Subcutaneous abdominal adipose tissue (tissue), 5 donors: ENCODE data around the gene ENPP7.

ENCODE experiments used
- H3K27ac ChIP-seq: one replicate; pipeline ENCODE4 v1.7.0; 2013; ENCODE audit warnings: low read depth, mild to moderate bottlenecking, inconsistent platforms, low read length, moderate library complexity
- H3K27me3 ChIP-seq, 5 donors: one replicate each; pipeline ENCODE4 v1.7.0; 2013; ENCODE audit warnings: low read length in 5 of 5, inconsistent platforms in 1 of 5; ENCODE audit not compliant: control insufficient read depth in 5 of 5, insufficient read depth in 4 of 5
- H3K36me3 ChIP-seq, 5 donors: one replicate each; pipeline ENCODE4 v1.7.0; 2013; ENCODE audit warnings: low read length in 5 of 5; ENCODE audit not compliant: control insufficient read depth in 5 of 5, insufficient read depth in 5 of 5
- H3K4me1 ChIP-seq, 5 donors: one replicate each; pipeline ENCODE4 v1.7.0; 2013; ENCODE audit warnings: low read length in 5 of 5, mild to moderate bottlenecking in 3 of 5, moderate library complexity in 1 of 5; ENCODE audit not compliant: control insufficient read depth in 5 of 5, insufficient read depth in 5 of 5
- H3K4me3 ChIP-seq, 5 donors: one replicate each; pipeline ENCODE4 v1.7.0; 2013; ENCODE audit warnings: low read length in 5 of 5, low read depth in 1 of 5
- H3K9ac ChIP-seq, 5 donors: one replicate each; pipeline ENCODE4 v1.7.0; 2013; ENCODE audit warnings: low read length in 5 of 5, mild to moderate bottlenecking in 4 of 5, moderate library complexity in 3 of 5
- H3K9me3 ChIP-seq, 5 donors: one replicate each; pipeline ENCODE4 v1.7.0; 2013; ENCODE audit warnings: low read length in 5 of 5; ENCODE audit not compliant: control insufficient read depth in 5 of 5
- donor health status: healthy.
- donor health status: healthy.
- donor health status: healthy.
- donor health status: healthy.
- donor health status: healthy.

The ENPP7 gene

GRCh38 chr17:79730769-79731483 lies at the start of gene ENPP7:
Gene ENPP7, plus strand, starts transcription at chr17:79730943. Its CDS starts 197 bp downstream, at chr17:79731140.
- no peaks in the 10 kb centered on the region for H3K9me3 ChIP-seq
- no peak within 1 kb of the TSS for H3K4me3 ChIP-seq
- H3K9ac ChIP-seq: no peak within 1 kb of the TSS
- H3K27ac ChIP-seq: no peak within 1 kb of the TSS
- peaks cover 0 to 29% (median 22%) of the 10 kb centered on the region in 5 donors for H3K4me1 ChIP-seq
- no peaks in the 10 kb centered on the region for H3K27me3 ChIP-seq
- no peaks in the 10 kb centered on the region for H3K36me3 ChIP-seq

- H3K9ac ChIP-seq: no peak overlapping the region
- H3K9me3 ChIP-seq: no peaks in the 10 kb centered on the region
- no peaks in the 10 kb centered on the region for H3K4me1 ChIP-seq
- H3K27ac ChIP-seq: no peak overlapping the region
- peaks cover 26 to 49% (median 47%) of the 10 kb centered on the region in 5 donors for H3K27me3 ChIP-seq
- H3K4me3 ChIP-seq: no peak overlapping the region
- H3K36me3 ChIP-seq: no peaks in the 10 kb centered on the region
Measured at GRCh38 chr17:79681101-79681621, 49.6 kb upstream of the ENPP7 start.

GRCh38 chr17:79681628-79682261 lies 49.0 kb upstream of the ENPP7 start:
- no peak overlapping the region for H3K27ac ChIP-seq
- H3K36me3 ChIP-seq: no peaks in the 10 kb centered on the region
- no peaks in the 10 kb centered on the region for H3K9me3 ChIP-seq
- H3K27me3 ChIP-seq: peaks cover 32 to 55% (median 52%) of the 10 kb centered on the region in 5 donors
- H3K4me1 ChIP-seq: no peaks in the 10 kb centered on the region
- no peak overlapping the region for H3K9ac ChIP-seq
- H3K4me3 ChIP-seq: no peak overlapping the region

- H3K27me3 ChIP-seq: peaks cover 32 to 58% (median 53%) of the 10 kb centered on the region in 5 donors
Measured at GRCh38 chr17:79683365-79683764, 47.4 kb upstream of the ENPP7 start.

GRCh38 chr17:79684132-79684985 lies 46.4 kb upstream of the ENPP7 start:
- Histone ChIP-seq H3K27me3 (peaks cover 32 to 59% (median 53%) of the 10 kb centered on the region in 5 donors), H3K27ac (no peak overlapping the region), H3K4me1 (no peaks in the 10 kb centered on the region), H3K4me3 (no peak overlapping the region), H3K36me3 (no peaks in the 10 kb centered on the region), H3K9ac (no peak overlapping the region), H3K9me3 (no peaks in the 10 kb centered on the region)

More at GRCh38 chr17:79683365-79683764, 47.4 kb upstream of the ENPP7 start:
- Histone ChIP-seq H3K4me1 (no peaks in the 10 kb centered on the region), H3K9ac (no peak overlapping the region), H3K4me3 (no peak overlapping the region), H3K27ac (no peak overlapping the region), H3K36me3 (no peaks in the 10 kb centered on the region), H3K9me3 (no peaks in the 10 kb centered on the region)

- Histone ChIP-seq H3K36me3 (no peaks in the 10 kb centered on the region), H3K9ac (no peak overlapping the region), H3K4me1 (no peaks in the 10 kb centered on the region), H3K9me3 (no peaks in the 10 kb centered on the region), H3K27me3 (peaks cover 32 to 54% (median 49%) of the 10 kb centered on the region in 5 donors), H3K27ac (no peak overlapping the region), H3K4me3 (no peak overlapping the region)
Measured at GRCh38 chr17:79685121-79685520, 45.6 kb upstream of the ENPP7 start.

- peaks cover 32 to 45% (median 38%) of the 10 kb centered on the region in 5 donors for H3K27me3 ChIP-seq
- no peak overlapping the region for H3K27ac ChIP-seq
- H3K9me3 ChIP-seq: no peaks in the 10 kb centered on the region
- no peak overlapping the region for H3K4me3 ChIP-seq
- peaks cover 0 to 3% (median 2%) of the 10 kb centered on the region in 5 donors for H3K4me1 ChIP-seq
- no peak overlapping the region for H3K9ac ChIP-seq
- no peaks in the 10 kb centered on the region for H3K36me3 ChIP-seq
Measured at GRCh38 chr17:79686476-79686875, 44.3 kb upstream of the ENPP7 start.

GRCh38 chr17:79690466-79690865 lies 40.3 kb upstream of the ENPP7 start:
- H3K4me3 ChIP-seq: no peak overlapping the region
- no peaks in the 10 kb centered on the region for H3K36me3 ChIP-seq
- no peak overlapping the region for H3K9ac ChIP-seq
- H3K4me1 ChIP-seq: peaks cover 0 to 14% (median 12%) of the 10 kb centered on the region in 5 donors
- peaks cover 15 to 45% (median 25%) of the 10 kb centered on the region in 5 donors for H3K27me3 ChIP-seq
- no peaks in the 10 kb centered on the region for H3K9me3 ChIP-seq
- H3K27ac ChIP-seq: no peak overlapping the region

GRCh38 chr17:79690988-79691836 lies 39.5 kb upstream of the ENPP7 start:
- no peak overlapping the region for H3K9ac ChIP-seq
- no peaks in the 10 kb centered on the region for H3K36me3 ChIP-seq
- H3K4me3 ChIP-seq: no peak overlapping the region
- peaks cover 0 to 22% (median 19%) of the 10 kb centered on the region in 5 donors for H3K4me1 ChIP-seq
- H3K9me3 ChIP-seq: no peaks in the 10 kb centered on the region
- H3K27me3 ChIP-seq: peaks cover 12 to 44% (median 18%) of the 10 kb centered on the region in 5 donors
- H3K27ac ChIP-seq: no peak overlapping the region
